HCT116 (cell line): ENCODE results near the gene TENT5A.

Source experiments
- CEBPB ChIP-seq: IDR thresholded peaks from 2 replicates; pipeline ENCODE4 v1.6.1; 2012; ENCODE audit warnings: low read depth
- CTCF ChIP-seq, 3 experiments: fragments of 200-600 bp in 1 of 3; sonication (generic) in 1 of 3; IDR thresholded peaks in 2 of 3; conservative IDR thresholded peaks in 1 of 3; 2 replicates each; pipeline ENCODE4 v1.5.1; 2012 to 2017; ENCODE audit warnings: low read depth in 2 of 3, low read length in 2 of 3, antibody characterized with exemption in 1 of 3, borderline replicate concordance in 1 of 3, control low read depth in 1 of 3, mild to moderate bottlenecking in 1 of 3, mixed read lengths in 1 of 3, mixed run types in 1 of 3, moderate library complexity in 1 of 3; ENCODE audit not compliant: insufficient read depth in 1 of 3
- EZH2 ChIP-seq: fragments of 200-600 bp; sonication (generic); IDR thresholded peaks from 2 replicates; pipeline ENCODE4 v1.6.1; 2017; ENCODE audit warnings: antibody characterized with exemption, mixed run types
- EZH2phosphoT487 ChIP-seq: fragments of 200-600 bp; IDR thresholded peaks from 2 replicates; pipeline ENCODE4 v1.6.1; 2018; ENCODE audit warnings: antibody characterized with exemption, borderline replicate concordance
- FOSL1 ChIP-seq: IDR thresholded peaks from 2 replicates; pipeline ENCODE4 v1.6.1; 2012; ENCODE audit warnings: low read depth
- REST ChIP-seq: IDR thresholded peaks from 2 replicates; pipeline ENCODE4 v1.6.1; 2012; ENCODE audit warnings: low read depth

DNA sequence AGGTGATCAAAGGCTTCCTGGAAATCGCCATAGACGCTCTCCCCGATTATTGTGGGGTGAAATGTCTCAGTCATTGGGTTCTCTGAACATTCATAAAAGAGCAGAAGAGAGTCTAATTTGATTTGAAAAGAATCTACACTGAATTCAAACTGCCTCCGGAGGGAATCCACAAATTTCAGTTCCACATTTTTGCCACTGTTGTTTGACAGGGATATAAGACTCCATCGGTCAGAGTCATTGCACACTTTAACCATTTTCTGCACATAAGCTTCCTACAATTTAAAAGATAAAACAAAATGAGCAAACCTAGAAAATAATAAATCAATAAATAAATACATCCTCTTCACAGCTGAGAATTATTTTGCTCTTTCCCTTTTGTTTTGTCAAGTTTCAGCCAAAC is 2.3 kb downstream of the TENT5A start:
- no peak for TF ChIP-seq REST
- no peak for TF ChIP-seq FOSL1
- no peak for TF ChIP-seq CEBPB
- no peak for TF ChIP-seq CTCF (IDR thresholded peaks at IDR 0.05 in 2 of 3, conservative IDR thresholded peaks at IDR 0.05 in 1 of 3; ENCODE audit: borderline replicate concordance in 1 of 3, insufficient read depth in 1 of 3, low read depth in 2 of 3, low read length in 2 of 3)
- TF ChIP-seq EZH2, result no peak
- no peak for TF ChIP-seq EZH2phosphoT487
